ENCODE data around the gene HSF5.

GRCh38 chr17:58371300-58371950 lies 116.8 kb downstream of the HSF5 start:
- no peak for TF ChIP-seq CTCF (IDR thresholded peaks at IDR 0.05)
- TF ChIP-seq POLR2A (IDR thresholded peaks at IDR 0.05): no peak
